Activated naive CD4-positive, alpha-beta T cell treated with anti-CD3 and anti-CD28 coated beads, Interleukin-2, amount 50 U/mL, for 16 hours (primary cell): ENCODE data around the gene FDPS.
"Not testable (repeated sequence)": the region's sequence is repeated elsewhere in the genome, so short reads cannot be mapped to it uniquely, and the experiment has no call there.

Source experiments
- DNase-seq: peaks from one replicate; pipeline ENCODE4 v3.0.0-alpha.2; 2020

Gene FDPS

GRCh38 chr1:155286544-155286943 is 22.1 kb upstream of the FDPS start:
- no peak for DNase-seq

GRCh38 chr1:155287987-155288543 is 20.6 kb upstream of the FDPS start:
- DNase-seq: no peak

- DNase-seq: not testable (repeated sequence)
Measured at GRCh38 chr1:155291006-155291405, 17.7 kb upstream of the FDPS start.

- DNase-seq: no peak
Measured at GRCh38 chr1:155293086-155293749, 15.4 kb upstream of the FDPS start.

- no peak for DNase-seq
Measured at GRCh38 chr1:155294520-155295182, 14.0 kb upstream of the FDPS start.

- no peak for DNase-seq
Measured at GRCh38 chr1:155295183-155295941, 13.3 kb upstream of the FDPS start.

- DNase-seq: no peak
Measured at GRCh38 chr1:155295942-155296267, 12.8 kb upstream of the FDPS start.

GRCh38 chr1:155296661-155297060 is 12.0 kb upstream of the FDPS start:
- no peak for DNase-seq

GRCh38 chr1:155297384-155297783 is 11.3 kb upstream of the FDPS start:
- DNase-seq: no peak

GRCh38 chr1:155300024-155300423 is 8.6 kb upstream of the FDPS start:
- DNase-seq: no peak

- DNase-seq: no peak
Measured at GRCh38 chr1:155300553-155301329, 7.9 kb upstream of the FDPS start.

- no peak for DNase-seq
Measured at GRCh38 chr1:155301342-155301841, 7.3 kb upstream of the FDPS start, which contains the start of gene PKLR. Gene PKLR (minus strand): TSS chr1:155301438. CDS start chr1:155301395, 43 bp downstream.

GRCh38 chr1:155304558-155305063 is 4.1 kb upstream of the FDPS start:
- no peak for DNase-seq

GRCh38 chr1:155305881-155306391 is 2.7 kb upstream of the FDPS start:
- DNase-seq: no peak

- DNase-seq: no peak
Measured at GRCh38 chr1:155307247-155307740, 1.4 kb upstream of the FDPS start.

GRCh38 chr1:155309423-155310021 is 856 bp downstream of the FDPS start:
- DNase-seq: no peak

GRCh38 chr1:155313261-155313660 is 4.6 kb downstream of the FDPS start:
- no peak for DNase-seq

- DNase-seq: no peak
Measured at GRCh38 chr1:155316922-155317321, 8.3 kb downstream of the FDPS start.

GRCh38 chr1:155318082-155318481 is 9.4 kb downstream of the FDPS start:
- no peak for DNase-seq

- no peak for DNase-seq
Measured at GRCh38 chr1:155319536-155319935, 10.9 kb downstream of the FDPS start.

- DNase-seq: no peak
Measured at GRCh38 chr1:155320252-155320651, 11.6 kb downstream of the FDPS start.
